ENCODE results near the gene TCL1B. TPM values are rescaled to one million over a fixed set of nuclear protein-coding genes. Genes with fewer than 3 reads are reported as not detected.

The TCL1B gene
- total and polyA plus RNA-seq, 4 donors: 0.19 TPM; not detected in 3

- 59% methylated on average over 5 of the region's 5 CpGs for WGBS
- H3K27ac ChIP-seq (ENCODE audit: low read depth in 1 of 2, low read length in 2 of 2): no peak overlapping the region
- no peak for TF ChIP-seq JUND (IDR thresholded peaks at IDR 0.05)
- TF ChIP-seq RAD21 (IDR thresholded peaks at IDR 0.05): no peak
- no peak for TF ChIP-seq SP1 (IDR thresholded peaks at IDR 0.05)
Measured at GRCh38 chr14:95663226-95663797, 22.9 kb upstream of the TCL1B start.

GRCh38 chr14:95664066-95664465 is 22.2 kb upstream of the TCL1B start:
- no peaks in the 10 kb centered on the region for H3K27me3 ChIP-seq (ENCODE audit: control insufficient read depth in 4 of 4, insufficient read depth in 4 of 4, low read length in 3 of 4)
- no peak overlapping the region for H3K27ac ChIP-seq (ENCODE audit: low read depth in 1 of 2, low read length in 2 of 2)
- WGBS: 85% methylated on average over 3 of the region's 3 CpGs
- peaks cover 0 to 2% (median 0%) of the 10 kb centered on the region in 4 donors for H3K9me3 ChIP-seq (ENCODE audit: control insufficient read depth in 4 of 4, low read length in 3 of 4)
- H3K4me1 ChIP-seq (ENCODE audit: control insufficient read depth in 4 of 4, insufficient read depth in 4 of 4, low read length in 3 of 4): peaks cover 0 to 9% (median 2%) of the 10 kb centered on the region in 4 donors
- TF ChIP-seq EGR1 (IDR thresholded peaks at IDR 0.05; ENCODE audit: low read depth in 2 of 2) (no peak), ATF3 (IDR thresholded peaks at IDR 0.05) (no peak), MAX (IDR thresholded peaks at IDR 0.05) (no peak), JUND (IDR thresholded peaks at IDR 0.05) (no peak), HNF4A (conservative IDR thresholded peaks at IDR 0.05) (no peak), GABPA (IDR thresholded peaks at IDR 0.05 in 1 of 2, conservative IDR thresholded peaks at IDR 0.05 in 1 of 2) (no peak), ZBTB33 (IDR thresholded peaks at IDR 0.05) (no peak), TAF1 (conservative IDR thresholded peaks at IDR 0.05) (no peak), FOXA2 (IDR thresholded peaks at IDR 0.05) (no peak), RXRA (IDR thresholded peaks at IDR 0.05) (no peak), NR2F2 (IDR thresholded peaks at IDR 0.05) (no peak), REST (IDR thresholded peaks at IDR 0.05) (no peak), CTCF (IDR thresholded peaks at IDR 0.05; ENCODE audit: low read depth, low read length, missing input control) (no peak), FOXA1 (IDR thresholded peaks at IDR 0.05) (no peak), SP1 (IDR thresholded peaks at IDR 0.05) (no peak), RAD21 (IDR thresholded peaks at IDR 0.05) (no peak), HNF4G (IDR thresholded peaks at IDR 0.05) (no peak), YY1 (IDR thresholded peaks at IDR 0.05) (no peak)
- H3K9ac ChIP-seq (ENCODE audit: low read depth in 1 of 2, low read length in 2 of 2): no peak overlapping the region
- no peak for DNase-seq (ENCODE audit: low spot score)
- no peak overlapping the region for H3K4me3 ChIP-seq (ENCODE audit: low read depth in 1 of 3, low read length in 3 of 3)
- H3K36me3 ChIP-seq (ENCODE audit: control insufficient read depth in 4 of 4, insufficient read depth in 3 of 4, low read depth in 1 of 4, low read length in 3 of 4): no peaks in the 10 kb centered on the region

More at GRCh38 chr14:95663226-95663797, 22.9 kb upstream of the TCL1B start:
- Histone ChIP-seq H3K36me3 (ENCODE audit: control insufficient read depth in 4 of 4, insufficient read depth in 3 of 4, low read depth in 1 of 4, low read length in 3 of 4) (no peaks in the 10 kb centered on the region), H3K27me3 (ENCODE audit: control insufficient read depth in 4 of 4, insufficient read depth in 4 of 4, low read length in 3 of 4) (no peaks in the 10 kb centered on the region), H3K9me3 (ENCODE audit: control insufficient read depth in 4 of 4, low read length in 3 of 4) (peaks cover 0 to 2% (median 0%) of the 10 kb centered on the region in 4 donors), H3K4me3 (ENCODE audit: low read depth in 1 of 3, low read length in 3 of 3) (no peak overlapping the region), H3K9ac (ENCODE audit: low read depth in 1 of 2, low read length in 2 of 2) (no peak overlapping the region), H3K4me1 (ENCODE audit: control insufficient read depth in 4 of 4, insufficient read depth in 4 of 4, low read length in 3 of 4) (peaks cover 0 to 9% (median 2%) of the 10 kb centered on the region in 4 donors)
- DNase-seq (ENCODE audit: low spot score): no peak

Data from liver (tissue), 9 donors.